Measurements from ENCODE around the gene UGCG.

- no peak for TF ChIP-seq GATA2 (IDR thresholded peaks at IDR 0.05; ENCODE audit: low read depth, low read length)
- no peak for TF ChIP-seq GATA3 (IDR thresholded peaks at IDR 0.05; ENCODE audit: low read depth, low read length)
Measured at GRCh38 chr9:111909444-111909843, 12.8 kb downstream of the UGCG start.

Measured in SH-SY5Y (cell line).